HEK293T (cell line): ENCODE data around the gene KIF7.

ENCODE experiments used
- CTCF ChIA-PET: fragments of 350-600 bp; formaldehyde crosslinking; extraction: SDS; loops from one replicate; lab custom pipeline; 2021; ENCODE audit warnings: antibody characterized with exemption, inconsistent platforms; lab: Yijun Ruan, JAX
- POLR2A ChIA-PET: fragments of 350-600 bp; formaldehyde crosslinking; extraction: SDS; loops from one replicate; lab custom pipeline; 2020; ENCODE audit warnings: antibody characterized with exemption, inconsistent platforms; lab: Yijun Ruan, JAX
- DNase-seq: peaks from one replicate; pipeline ENCODE4 v3.0.0; 2012; ENCODE audit warnings: mixed read lengths; ENCODE audit errors: extremely low spot score
- ARNT ChIP-seq: fragments of 450-650 bp; IDR thresholded peaks from 2 replicates; pipeline ENCODE4 v1.6.1; 2017; ENCODE audit warnings: mild to moderate bottlenecking
- BHLHE40 ChIP-seq: fragments of 450-650 bp; IDR thresholded peaks from 2 replicates; pipeline ENCODE4 v1.6.1; 2016; ENCODE audit warnings: mild to moderate bottlenecking, moderate library complexity, borderline replicate concordance
- CTBP1 ChIP-seq: fragments of 450-650 bp; IDR thresholded peaks from 2 replicates; pipeline ENCODE4 v1.6.1; 2016; ENCODE audit warnings: borderline replicate concordance
- ELF4 ChIP-seq: fragments of 450-650 bp; IDR thresholded peaks from 2 replicates; pipeline ENCODE4 v1.6.1; 2017; ENCODE audit warnings: antibody characterized with exemption
- FOXA1 ChIP-seq: fragments of 450-650 bp; IDR thresholded peaks from 2 replicates; pipeline ENCODE4 v1.6.1; 2016; ENCODE audit warnings: mild to moderate bottlenecking
- FOXK2 ChIP-seq: fragments of 450-650 bp; IDR thresholded peaks from 2 replicates; pipeline ENCODE4 v1.6.1; 2016; ENCODE audit warnings: mild to moderate bottlenecking
- FOXM1 ChIP-seq: fragments of 450-650 bp; IDR thresholded peaks from 2 replicates; pipeline ENCODE4 v1.6.1; 2017; ENCODE audit warnings: mild to moderate bottlenecking, borderline replicate concordance
- HDGF ChIP-seq: fragments of 450-650 bp; IDR thresholded peaks from 2 replicates; pipeline ENCODE4 v1.6.1; 2017; ENCODE audit warnings: antibody characterized with exemption, borderline replicate concordance
- L3MBTL2 ChIP-seq: fragments of 450-650 bp; conservative IDR thresholded peaks from 2 replicates; pipeline ENCODE4 v1.6.1; 2016; ENCODE audit warnings: mild to moderate bottlenecking
- LEF1 ChIP-seq: fragments of 450-650 bp; IDR thresholded peaks from 2 replicates; pipeline ENCODE4 v1.6.1; 2017; ENCODE audit warnings: mild to moderate bottlenecking, borderline replicate concordance
- NFRKB ChIP-seq: fragments of 450-650 bp; IDR thresholded peaks from 2 replicates; pipeline ENCODE4 v1.6.1; 2016; ENCODE audit warnings: mild to moderate bottlenecking, moderate library complexity
- SP1 ChIP-seq: fragments of 450-650 bp; IDR thresholded peaks from 2 replicates; pipeline ENCODE4 v1.6.1; 2017
- SUZ12 ChIP-seq: fragments of 450-650 bp; IDR thresholded peaks from 2 replicates; pipeline ENCODE4 v1.6.1; 2016; ENCODE audit warnings: mild to moderate bottlenecking
- TARDBP ChIP-seq: fragments of 450-650 bp; IDR thresholded peaks from 2 replicates; pipeline ENCODE4 v1.6.1; 2016
- ZNF384 ChIP-seq: fragments of 450-650 bp; IDR thresholded peaks from 2 replicates; pipeline ENCODE4 v1.6.1; 2016
- TF ChIP-seq, protein P1 (sequence below): fragments of 450-650 bp; IDR thresholded peaks from 2 replicates; pipeline ENCODE4 v1.6.1; 2016

The KIF7 gene

DNA sequence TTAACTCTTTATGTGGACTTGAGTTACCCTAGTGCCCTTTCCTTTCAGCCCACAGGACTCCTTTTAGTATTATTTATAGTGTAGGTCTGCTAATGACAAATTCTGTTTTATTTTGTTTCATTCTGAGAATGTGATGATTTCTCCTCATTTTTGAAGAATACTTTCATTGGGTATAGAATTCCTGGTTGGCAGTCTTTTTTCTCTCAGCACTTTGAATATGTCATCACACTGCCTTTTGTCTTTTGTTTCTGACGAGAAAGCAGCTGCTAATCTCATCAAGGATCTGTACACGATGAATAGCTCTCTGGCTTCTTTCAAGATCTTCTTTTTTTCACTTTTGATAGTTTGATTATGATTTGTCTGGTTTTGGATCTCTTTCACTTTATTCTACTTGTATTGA lies 42.2 kb downstream of the KIF7 start:
- TF ChIP-seq CTBP1 (no peak), FOXK2 (no peak), ELF4 (no peak), SUZ12 (no peak), HDGF (no peak), ARNT (no peak), LEF1 (no peak), L3MBTL2 (no peak), BHLHE40 (no peak), SP1 (no peak), NFRKB (no peak), FOXA1 (no peak), ZNF384 (no peak)
- TF ChIP-seq, protein P1, sequence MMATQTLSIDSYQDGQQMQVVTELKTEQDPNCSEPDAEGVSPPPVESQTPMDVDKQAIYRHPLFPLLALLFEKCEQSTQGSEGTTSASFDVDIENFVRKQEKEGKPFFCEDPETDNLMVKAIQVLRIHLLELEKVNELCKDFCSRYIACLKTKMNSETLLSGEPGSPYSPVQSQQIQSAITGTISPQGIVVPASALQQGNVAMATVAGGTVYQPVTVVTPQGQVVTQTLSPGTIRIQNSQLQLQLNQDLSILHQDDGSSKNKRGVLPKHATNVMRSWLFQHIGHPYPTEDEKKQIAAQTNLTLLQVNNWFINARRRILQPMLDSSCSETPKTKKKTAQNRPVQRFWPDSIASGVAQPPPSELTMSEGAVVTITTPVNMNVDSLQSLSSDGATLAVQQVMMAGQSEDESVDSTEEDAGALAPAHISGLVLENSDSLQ, result no peak
- ChIA-PET CTCF (no interaction called here), POLR2A (no interaction called here)
- DNase-seq, result no peak

DNA sequence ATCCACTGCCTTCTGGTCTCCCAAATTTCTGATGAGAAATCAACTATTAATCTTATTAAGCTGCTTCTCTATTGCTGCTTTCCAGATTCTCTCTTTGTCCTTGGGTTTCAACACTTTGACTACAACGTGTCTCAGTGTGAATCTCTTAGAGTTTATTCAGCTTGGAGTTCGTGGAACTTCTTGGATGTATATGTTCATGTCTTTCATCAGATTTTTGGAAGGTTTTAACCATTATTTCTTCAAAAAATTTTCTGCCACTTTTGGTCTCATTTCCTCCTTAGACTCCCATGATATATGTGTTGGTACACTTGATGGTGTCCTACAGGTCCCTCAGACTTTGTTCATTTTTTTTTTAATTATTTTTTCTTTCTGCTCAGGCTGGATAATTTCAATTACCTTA lies 44.0 kb downstream of the KIF7 start:
- TF ChIP-seq BHLHE40 (no peak), L3MBTL2 (no peak), ELF4 (no peak), HDGF (no peak), LEF1 (no peak), FOXM1 (no peak), FOXK2 (no peak)
- ChIA-PET POLR2A (interaction anchor here (0.6 to 0.7 kb wide), 2 partner anchors 252 to 435 kb away, joined by 3 read pairs; no protein-coding TSS in a partner anchor), CTCF (interaction anchor here (0.5 kb wide), 1 partner anchor 122 kb away, joined by 4 read pairs; no protein-coding TSS in a partner anchor)
- no peak for DNase-seq

DNA sequence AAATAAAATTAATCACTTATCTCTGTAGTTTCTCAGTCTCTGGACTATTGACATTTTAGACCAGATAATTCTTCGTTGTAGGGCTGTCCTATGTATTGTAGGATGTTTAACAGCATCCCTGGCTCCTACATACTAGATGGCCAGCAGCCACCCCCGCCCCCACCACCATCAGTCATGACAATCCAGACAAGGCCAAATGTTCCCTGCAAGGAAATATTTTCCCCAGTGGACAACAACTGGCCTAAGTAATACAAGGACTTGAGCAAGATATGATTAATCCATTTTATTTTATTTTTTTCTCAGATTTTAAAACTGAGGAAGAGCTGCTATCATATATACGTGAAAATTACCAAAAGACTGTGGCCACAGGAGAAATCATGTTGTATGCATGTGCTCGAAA lies 56.2 kb downstream of the KIF7 start:
- TF ChIP-seq L3MBTL2, result no peak
- TF ChIP-seq BHLHE40, result no peak
- TF ChIP-seq, protein P1, result no peak
- no peak for TF ChIP-seq NFRKB
- TF ChIP-seq LEF1, result no peak
- no peak for TF ChIP-seq FOXK2
- no peak for TF ChIP-seq SP1
- CTCF ChIA-PET, result no interaction called here
- POLR2A ChIA-PET, result no interaction called here

DNA sequence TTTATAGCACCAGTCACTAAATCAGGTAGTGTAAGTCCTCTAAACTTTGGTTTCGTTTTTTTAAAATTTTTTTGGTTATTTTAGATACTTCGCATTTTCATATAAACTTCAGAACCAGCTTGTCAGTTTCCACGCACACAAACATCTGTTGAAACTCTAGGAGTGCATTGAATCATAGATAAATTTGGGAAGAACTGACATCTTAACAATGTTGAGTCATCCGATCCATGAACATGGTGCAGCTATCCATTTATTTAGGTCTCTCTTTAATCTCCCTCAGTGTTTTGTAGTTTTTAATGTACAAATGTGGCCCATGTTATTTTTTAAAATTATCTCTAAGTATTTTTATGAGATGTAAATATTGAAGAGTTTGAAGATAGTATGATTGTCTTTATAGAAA lies 62.2 kb downstream of the KIF7 start:
- ChIA-PET CTCF (no interaction called here), POLR2A (interaction anchor here (1.0 kb wide), 1 partner anchor 18 kb away, joined by 3 read pairs; the partner anchor contains the start of gene TICRR)
- DNase-seq, result no peak
- no peak for TF ChIP-seq CTBP1

More for the DNA sequence above, 56.2 kb downstream of the KIF7 start:
- DNase-seq, result no peak

DNA sequence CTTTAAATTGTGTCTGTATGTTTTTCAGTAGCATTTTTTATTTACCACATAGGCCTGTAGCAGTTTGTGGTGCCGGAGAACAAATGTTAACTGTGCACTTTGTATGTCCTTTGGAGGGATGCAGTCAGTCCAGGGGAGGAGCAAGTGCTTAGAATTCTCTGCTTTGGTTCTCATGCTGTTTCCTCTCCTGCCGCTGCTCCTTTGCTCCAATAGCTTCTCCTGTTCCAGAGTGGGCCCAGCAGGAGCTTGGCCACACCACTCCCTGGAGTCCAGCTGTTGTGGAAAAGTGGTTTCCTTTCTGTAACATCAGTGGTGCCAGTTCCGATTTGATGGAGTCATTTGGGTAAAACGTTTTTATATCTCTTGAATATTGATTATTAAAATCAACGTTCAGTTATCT lies 63.4 kb downstream of the KIF7 start:
- TF ChIP-seq FOXK2 (no peak), L3MBTL2 (no peak), TARDBP (no peak), FOXA1 (no peak), ELF4 (no peak), FOXM1 (no peak), ARNT (no peak), HDGF (no peak), BHLHE40 (no peak), CTBP1 (no peak), ZNF384 (no peak), LEF1 (no peak), NFRKB (no peak), SP1 (no peak)
- TF ChIP-seq, protein P1, result no peak

DNA sequence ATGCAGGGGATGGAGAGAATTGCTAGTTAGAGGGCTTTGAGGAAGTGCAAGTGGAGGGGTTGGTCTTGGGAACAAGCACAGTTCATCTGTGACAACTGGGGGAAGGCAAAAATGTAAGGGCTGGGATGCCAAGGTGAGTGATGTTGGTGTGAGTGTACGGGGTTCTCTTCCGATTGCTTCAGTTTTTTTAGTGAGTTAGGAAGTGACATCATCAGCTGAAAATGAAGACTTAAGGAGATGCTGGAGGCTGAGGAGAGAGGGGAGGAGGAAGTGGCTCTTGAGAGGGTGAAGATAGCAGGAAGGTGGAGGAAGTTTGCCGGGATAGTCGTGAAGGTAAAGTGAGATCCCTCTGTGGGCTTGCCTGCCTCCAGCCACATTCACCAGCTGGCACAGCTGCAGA lies 67.3 kb downstream of the KIF7 start:
- ChIA-PET CTCF (interaction anchor here (1.0 kb wide), 1 partner anchor 12 kb away, joined by 3 read pairs; no protein-coding TSS in a partner anchor), POLR2A (interaction anchor here (7.8 kb wide), 1 partner anchor 13 kb away, joined by 44 read pairs; the partner anchor contains the start of gene TICRR)
- no peak for DNase-seq
- no peak for TF ChIP-seq NFRKB
- TF ChIP-seq, protein P1, result no peak
- TF ChIP-seq BHLHE40, result no peak
- TF ChIP-seq TARDBP, result no peak
- TF ChIP-seq HDGF, result no peak
- no peak for TF ChIP-seq ARNT
- TF ChIP-seq FOXA1, result no peak
- TF ChIP-seq FOXM1, result no peak
- no peak for TF ChIP-seq CTBP1
- no peak for TF ChIP-seq L3MBTL2
- no peak for TF ChIP-seq SP1
- TF ChIP-seq ZNF384, result no peak
- TF ChIP-seq SUZ12, result no peak
- no peak for TF ChIP-seq ELF4
- TF ChIP-seq FOXK2, result no peak
- no peak for TF ChIP-seq LEF1

More for the DNA sequence above, 63.4 kb downstream of the KIF7 start:
- CTCF ChIA-PET, result no interaction called here
- POLR2A ChIA-PET, result interaction anchor here (7.8 kb wide), 1 partner anchor 17 kb away, joined by 44 read pairs; the partner anchor contains the start of gene TICRR
- DNase-seq, result no peak
